ENCODE results near the gene TET3. TPM values are rescaled to one million over a fixed set of nuclear protein-coding genes. Genes with fewer than 3 reads are reported as not detected.

TET3 gene
- total and polyA plus RNA-seq, 2 donors (not counting 3 experiments of a cell fraction or from before 2014, with no cell fraction given): 3.4 to 15.6 TPM

GRCh38 chr2:73956218-73956865 is 28.4 kb upstream of the TET3 start:
- no peak overlapping the region for H3K9ac ChIP-seq (replicated peaks; ENCODE audit: extremely low read depth, insufficient read depth, low read length)
- H3K36me3 ChIP-seq (ENCODE audit: control insufficient read depth in 2 of 2, extremely low read depth in 1 of 2, insufficient read depth in 2 of 2, low read length in 2 of 2): peaks cover 5 to 14% of the 10 kb centered on the region in 2 experiments
- intact Hi-C loops (cut with micrococcal nuclease) (no loop called here), dilution Hi-C loops (cut with MboI; ENCODE audit: extremely low pct_ligation_motif_present, low sequenced_read_pairs) (no loop called here)
- H3K9me1 ChIP-seq (replicated peaks; ENCODE audit: control insufficient read depth, extremely low read depth, insufficient read depth, low read length): no peaks in the 10 kb centered on the region
- H2AFZ ChIP-seq (ENCODE audit: low read depth, low read length): no peak overlapping the region
- DNase-seq (ENCODE audit: low read depth, low spot score): no peak
- H3K4me3 ChIP-seq (replicated peaks in 1 of 3; ENCODE audit: insufficient read depth in 1 of 3, low read depth in 1 of 3, low read length in 3 of 3): no peak overlapping the region
- no peaks in the 10 kb centered on the region for H3K79me2 ChIP-seq (ENCODE audit: control insufficient read depth, insufficient read depth, low read length)
- H4K20me1 ChIP-seq (replicated peaks; ENCODE audit: control insufficient read depth, extremely low read depth, insufficient read depth, low read length): no peaks in the 10 kb centered on the region
- no peak overlapping the region for H3K4me2 ChIP-seq (ENCODE audit: insufficient read depth, low read length)
- H3K27me3 ChIP-seq (ENCODE audit: control insufficient read depth in 2 of 2, insufficient read depth in 2 of 2, low read length in 2 of 2): no peaks in the 10 kb centered on the region
- no peak for TF ChIP-seq POLR2A (IDR thresholded peaks at IDR 0.05; ENCODE audit: low read depth, low read length)
- no peak for TF ChIP-seq CTCF (IDR thresholded peaks at IDR 0.05; ENCODE audit: extremely low read depth in 1 of 2, insufficient read depth in 1 of 2, low read depth in 1 of 2, low read length in 2 of 2)
- TF ChIP-seq JUN (IDR thresholded peaks at IDR 0.05; ENCODE audit: borderline replicate concordance, insufficient read depth, insufficient read length, low read depth): no peak
- TF ChIP-seq MAX (IDR thresholded peaks at IDR 0.05; ENCODE audit: insufficient read depth, insufficient read length): no peak
- TF ChIP-seq POLR2AphosphoS5 (IDR thresholded peaks at IDR 0.05; ENCODE audit: insufficient read depth, low read depth, low read length): no peak
- no peak for TF ChIP-seq GATA2 (IDR thresholded peaks at IDR 0.05; ENCODE audit: insufficient read depth, insufficient read length, low read depth, low read length)
- TF ChIP-seq FOS (IDR thresholded peaks at IDR 0.05; ENCODE audit: borderline replicate concordance, insufficient read depth, low read length): no peak
- no peak for TF ChIP-seq EZH2 (IDR thresholded peaks at IDR 0.05; ENCODE audit: borderline replicate concordance, low read depth, low read length, severe bottlenecking)
- no peak for TF ChIP-seq MYC (IDR thresholded peaks at IDR 0.05; ENCODE audit: low read depth, low read length)
- no peak for FAIRE-seq
- peaks cover 4% of the 10 kb centered on the region for H3K4me1 ChIP-seq (ENCODE audit: control insufficient read depth, extremely low read depth, insufficient read depth, low read length)
- no peak overlapping the region for H3K27ac ChIP-seq (ENCODE audit: insufficient read depth, low read depth, low read length)
- no peaks in the 10 kb centered on the region for H3K9me3 ChIP-seq (replicated peaks; ENCODE audit: control insufficient read depth, insufficient read depth, low read length)
- CTCF ChIA-PET: no interaction called here
- POLR2A ChIA-PET: no interaction called here
- no TSS peak for BruUV-seq (replicated peaks)

Measured in endothelial cell of umbilical vein (primary cell).